Measurements from ENCODE around the gene CLEC16A.
A peak's percentile ranks its signal among the peaks of the same experiment; 100 is the strongest.

The CLEC16A gene

GRCh38 chr16:11104168-11105037 lies 160.0 kb downstream of the CLEC16A start:
- no peak for DNase-seq

GRCh38 chr16:11105038-11105903 lies 160.9 kb downstream of the CLEC16A start:
- DNase-seq = peak; percentile 78 to 95 (median 87)

- no peak for DNase-seq
Measured at GRCh38 chr16:11106726-11107125, 162.4 kb downstream of the CLEC16A start.

GRCh38 chr16:11107780-11108465 lies 163.6 kb downstream of the CLEC16A start:
- DNase-seq = no peak

- DNase-seq = no peak
Measured at GRCh38 chr16:11108466-11108805, 164.1 kb downstream of the CLEC16A start.

- DNase-seq = no peak
Measured at GRCh38 chr16:11109566-11109965, 165.2 kb downstream of the CLEC16A start.

- DNase-seq = no peak
Measured at GRCh38 chr16:11111150-11111549, 166.8 kb downstream of the CLEC16A start.

- no peak for DNase-seq
Measured at GRCh38 chr16:11111856-11112634, 167.7 kb downstream of the CLEC16A start.

- DNase-seq = no peak
Measured at GRCh38 chr16:11112723-11113348, 168.5 kb downstream of the CLEC16A start.

- no peak for DNase-seq
Measured at GRCh38 chr16:11114366-11115164, 170.2 kb downstream of the CLEC16A start.

- no peak for DNase-seq
Measured at GRCh38 chr16:11117576-11118211, 173.3 kb downstream of the CLEC16A start.

- no peak for DNase-seq
Measured at GRCh38 chr16:11118479-11118878, 174.1 kb downstream of the CLEC16A start.

GRCh38 chr16:11121083-11121608 lies 176.8 kb downstream of the CLEC16A start:
- DNase-seq = no peak

- no peak for DNase-seq
Measured at GRCh38 chr16:11121914-11122692, 177.7 kb downstream of the CLEC16A start.

- DNase-seq = no peak
Measured at GRCh38 chr16:11123666-11124065, 179.3 kb downstream of the CLEC16A start.

GRCh38 chr16:11125936-11126335 lies 181.6 kb downstream of the CLEC16A start:
- DNase-seq = no peak

- peak; percentile 26 to 47 (median 27) for DNase-seq
Measured at GRCh38 chr16:11126399-11127054, 182.2 kb downstream of the CLEC16A start.

- DNase-seq = no peak
Measured at GRCh38 chr16:11127610-11128195, 183.3 kb downstream of the CLEC16A start.

Data from suppressor macrophage treated with lipopolysaccharide for 1 hour (primary cell).